ENCODE measurements around the gene RNASE4.

The RNASE4 gene

DNA sequence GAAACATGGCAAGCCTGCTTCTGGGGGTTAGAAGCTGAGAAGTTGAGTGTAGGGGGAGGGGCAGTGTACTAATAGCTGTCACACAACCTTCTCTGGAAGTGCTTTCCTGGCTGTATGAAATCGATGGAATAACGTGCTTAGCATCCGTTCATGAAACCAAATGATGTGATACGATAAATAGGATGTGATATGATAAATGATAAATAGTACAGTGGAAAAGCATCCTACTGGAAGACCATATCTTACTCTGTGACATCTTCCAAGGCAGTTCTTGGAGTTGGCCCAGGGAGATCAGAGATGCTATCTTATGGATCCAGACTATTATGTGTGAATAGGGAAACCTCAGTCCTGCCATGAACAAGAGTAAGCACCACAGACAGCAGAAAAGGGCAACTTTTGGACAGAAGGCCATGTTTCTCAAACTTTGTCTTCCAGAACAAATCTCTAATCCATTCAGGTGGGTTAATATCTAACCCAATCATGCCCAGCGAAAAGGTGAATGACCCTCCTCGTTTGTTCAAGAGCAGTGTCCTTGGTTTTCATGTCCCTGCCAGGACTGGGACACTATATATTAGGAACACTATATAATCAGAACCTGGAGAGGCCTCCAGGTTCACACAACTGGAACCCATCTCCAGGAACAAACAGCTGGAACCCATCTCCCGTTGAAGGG, 3.9 kb downstream of the RNASE4 start, which contains the start of gene ANG:
ANG (plus strand) TSS at position 598 of the 673 bp plus-strand sequence. CDS start 4,801 bp downstream, outside the sequence.
- peaks cover 0 to 42% (median 22%) of the 10 kb centered on the region in 4 donors for H3K4me1 ChIP-seq
- no peaks in the 10 kb centered on the region for H3K9me3 ChIP-seq
- peaks cover 0 to 6% (median under 1%) of the 10 kb centered on the region in 3 donors for H3K36me3 ChIP-seq
- H3K27ac ChIP-seq: no peak within 1 kb of the TSS
- H3K4me3 ChIP-seq: no peak within 1 kb of the TSS
- DNase-seq: no peak
- H3K27me3 ChIP-seq: no peaks in the 10 kb centered on the region
- TF ChIP-seq, protein P1, sequence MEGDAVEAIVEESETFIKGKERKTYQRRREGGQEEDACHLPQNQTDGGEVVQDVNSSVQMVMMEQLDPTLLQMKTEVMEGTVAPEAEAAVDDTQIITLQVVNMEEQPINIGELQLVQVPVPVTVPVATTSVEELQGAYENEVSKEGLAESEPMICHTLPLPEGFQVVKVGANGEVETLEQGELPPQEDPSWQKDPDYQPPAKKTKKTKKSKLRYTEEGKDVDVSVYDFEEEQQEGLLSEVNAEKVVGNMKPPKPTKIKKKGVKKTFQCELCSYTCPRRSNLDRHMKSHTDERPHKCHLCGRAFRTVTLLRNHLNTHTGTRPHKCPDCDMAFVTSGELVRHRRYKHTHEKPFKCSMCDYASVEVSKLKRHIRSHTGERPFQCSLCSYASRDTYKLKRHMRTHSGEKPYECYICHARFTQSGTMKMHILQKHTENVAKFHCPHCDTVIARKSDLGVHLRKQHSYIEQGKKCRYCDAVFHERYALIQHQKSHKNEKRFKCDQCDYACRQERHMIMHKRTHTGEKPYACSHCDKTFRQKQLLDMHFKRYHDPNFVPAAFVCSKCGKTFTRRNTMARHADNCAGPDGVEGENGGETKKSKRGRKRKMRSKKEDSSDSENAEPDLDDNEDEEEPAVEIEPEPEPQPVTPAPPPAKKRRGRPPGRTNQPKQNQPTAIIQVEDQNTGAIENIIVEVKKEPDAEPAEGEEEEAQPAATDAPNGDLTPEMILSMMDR (IDR thresholded peaks at IDR 0.05): no peak
- intact Hi-C loops (cut with DNase I; ENCODE audit: low total_unique reads): loop anchor here (5.0 to 10.0 kb wide), 2 partner anchors 61 to 364 kb away; no protein-coding TSS in a partner anchor

DNA sequence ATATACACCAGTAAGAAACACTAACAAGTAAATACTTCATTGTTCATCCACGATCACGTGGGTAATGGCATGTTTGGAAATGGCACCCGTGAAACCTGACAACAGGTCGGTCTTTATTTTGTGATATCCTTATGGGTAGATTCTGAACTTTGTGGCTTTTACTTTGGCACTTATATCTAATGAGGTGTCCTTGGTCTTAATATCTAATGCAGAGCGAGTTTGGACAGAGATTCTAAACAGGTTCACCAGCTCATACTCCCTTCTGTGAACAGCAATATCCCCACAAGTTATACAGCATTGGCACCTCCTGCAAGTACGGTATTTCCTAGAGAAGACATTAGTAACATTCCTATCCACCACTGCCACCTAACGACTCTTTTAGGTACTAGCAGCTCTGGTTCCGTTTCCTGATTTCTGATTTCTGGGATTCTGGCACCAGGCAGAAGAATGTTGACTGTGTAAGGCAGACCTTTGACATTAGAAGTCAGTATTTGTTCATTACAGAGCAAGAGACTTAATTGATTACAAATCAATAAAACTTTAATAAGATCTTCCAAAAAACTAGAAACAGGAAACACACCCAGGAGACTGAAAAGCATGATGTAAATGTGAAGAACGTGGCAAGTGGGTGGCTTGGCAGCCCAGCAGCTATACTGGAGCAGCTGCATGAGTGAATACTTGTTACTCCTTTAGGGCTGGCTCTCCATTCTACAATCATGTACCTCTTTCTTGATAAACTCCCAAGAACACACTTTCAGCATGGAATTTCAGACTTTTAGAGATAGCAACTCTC, 6.7 kb downstream of the RNASE4 start:
- no peaks in the 10 kb centered on the region for H3K9me3 ChIP-seq
- peaks cover 0 to 32% (median 18%) of the 10 kb centered on the region in 4 donors for H3K4me1 ChIP-seq
- no peak overlapping the region for H3K27ac ChIP-seq
- TF ChIP-seq, protein P1 (IDR thresholded peaks at IDR 0.05): peak; percentile 77 to 81
- H3K4me3 ChIP-seq: no peak overlapping the region
- DNase-seq: peak in 1 of 2 donors; percentile 43
- H3K36me3 ChIP-seq: peaks cover 18 to 32% (median 19%) of the 10 kb centered on the region in 3 donors
- intact Hi-C loops (cut with DNase I; ENCODE audit: low total_unique reads): loop anchor here (5.0 kb wide), 1 partner anchor 159 kb away; no protein-coding TSS in a partner anchor
- H3K27me3 ChIP-seq: no peaks in the 10 kb centered on the region

DNA sequence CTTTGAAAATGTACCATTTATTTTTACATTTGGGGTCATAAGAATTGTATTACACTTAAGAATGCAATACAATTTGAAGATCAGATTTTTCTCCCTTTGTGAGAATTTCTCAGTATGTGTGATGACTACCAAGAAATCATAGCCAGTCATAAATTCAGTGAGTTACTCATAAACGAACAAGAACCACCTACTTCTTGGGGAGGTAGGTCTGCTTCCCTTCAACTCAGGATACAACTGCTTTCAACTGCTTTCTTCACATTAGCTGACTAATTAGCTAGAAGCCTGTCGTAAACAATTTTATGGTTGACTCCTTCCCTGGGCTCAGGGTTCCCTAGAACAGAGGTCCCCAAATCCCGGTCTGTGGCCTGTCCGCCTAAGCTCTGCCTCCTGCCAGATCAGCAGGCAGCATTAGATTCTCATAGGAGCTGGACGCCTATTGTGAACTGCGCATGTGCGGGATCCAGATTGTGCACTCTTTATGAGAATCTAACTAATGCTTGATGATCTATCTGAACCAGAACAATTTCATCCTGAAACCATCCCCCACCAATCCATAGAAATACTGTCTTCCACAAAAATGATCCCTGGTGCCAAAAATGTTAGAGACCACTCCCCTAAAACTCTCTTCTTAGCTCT, 7.9 kb downstream of the RNASE4 start:
- peaks cover 0 to 20% (median 12%) of the 10 kb centered on the region in 4 donors for H3K4me1 ChIP-seq
- no peaks in the 10 kb centered on the region for H3K9me3 ChIP-seq
- TF ChIP-seq, protein P1 (IDR thresholded peaks at IDR 0.05): no peak
- H3K36me3 ChIP-seq: peaks cover 18 to 32% (median 19%) of the 10 kb centered on the region in 3 donors
- intact Hi-C loops (cut with DNase I; ENCODE audit: low total_unique reads): loop anchor here (5.0 kb wide), 1 partner anchor 160 kb away; no protein-coding TSS in a partner anchor
- no peak overlapping the region for H3K27ac ChIP-seq
- H3K27me3 ChIP-seq: no peaks in the 10 kb centered on the region
- no peak for DNase-seq
- H3K4me3 ChIP-seq: no peak overlapping the region

DNA sequence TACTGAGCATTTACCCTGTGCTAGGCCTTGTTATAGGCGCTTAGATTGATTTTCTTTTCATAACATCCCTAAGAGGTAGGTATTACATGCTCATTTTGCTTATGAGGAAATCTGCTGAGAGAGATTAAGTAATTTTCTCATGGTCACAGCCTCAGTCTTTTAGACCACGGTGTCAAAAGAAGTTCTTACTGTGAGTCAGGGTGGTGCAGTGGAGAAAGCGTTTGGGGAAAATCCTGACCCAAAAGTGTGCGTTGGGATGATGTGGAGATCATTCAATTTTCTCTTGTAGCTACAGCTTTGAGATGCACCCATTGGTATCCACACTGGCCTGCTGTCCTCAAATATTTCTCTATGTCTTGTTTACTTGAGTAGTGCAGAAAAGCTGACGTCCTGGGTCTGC, 12.4 kb downstream of the RNASE4 start:
- Histone ChIP-seq H3K27ac (no peak overlapping the region), H3K9me3 (no peaks in the 10 kb centered on the region), H3K36me3 (peaks cover 28 to 56% (median 32%) of the 10 kb centered on the region in 3 donors), H3K27me3 (no peaks in the 10 kb centered on the region), H3K4me3 (no peak overlapping the region), H3K4me1 (peaks cover 0 to 3% (median 0%) of the 10 kb centered on the region in 4 donors)
- no peak for DNase-seq
- TF ChIP-seq, protein P1 (IDR thresholded peaks at IDR 0.05): no peak
- intact Hi-C loops (cut with DNase I; ENCODE audit: low total_unique reads): no loop called here

DNA sequence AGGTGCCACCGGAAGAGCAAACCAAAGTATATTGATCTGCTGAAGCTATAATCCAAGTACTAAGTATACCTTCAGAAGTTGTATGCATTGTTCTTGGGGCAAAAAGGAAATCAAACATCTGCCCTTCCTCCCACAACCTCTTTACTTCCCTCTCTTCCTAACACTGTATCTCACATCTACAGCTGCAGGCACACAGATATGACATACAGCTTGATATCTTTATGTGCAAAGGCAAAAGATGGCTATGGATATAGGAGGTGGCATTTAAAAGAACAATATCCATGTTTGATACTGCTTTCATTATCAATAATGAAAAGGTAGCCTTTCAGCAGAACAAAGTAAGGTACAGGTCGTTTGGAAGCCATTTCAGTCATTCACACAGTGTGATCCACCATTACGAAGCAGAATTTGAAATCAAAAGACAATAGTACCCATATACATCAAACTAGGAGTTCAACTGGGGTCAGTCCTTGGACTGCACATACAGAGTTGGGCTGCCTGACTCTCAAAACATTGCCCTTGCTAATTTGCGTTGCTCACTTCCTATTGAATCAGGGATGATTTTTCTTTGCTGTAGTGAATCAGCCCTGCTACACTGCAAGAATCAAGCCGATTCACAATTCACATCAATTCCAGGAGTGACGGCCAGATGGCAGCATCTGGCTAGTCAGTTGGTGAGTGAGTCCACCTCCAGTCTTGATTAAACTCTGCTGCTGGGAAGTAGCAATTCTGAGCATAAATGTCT, 13.1 kb downstream of the RNASE4 start:
- H3K4me1 ChIP-seq: peaks cover 0 to 3% (median 0%) of the 10 kb centered on the region in 4 donors
- TF ChIP-seq, protein P1 (IDR thresholded peaks at IDR 0.05): peak; percentile 52 to 53
- peak in 1 of 2 donors; percentile 68 for DNase-seq
- no peaks in the 10 kb centered on the region for H3K27me3 ChIP-seq
- peaks cover 28 to 56% (median 32%) of the 10 kb centered on the region in 3 donors for H3K36me3 ChIP-seq
- no peak overlapping the region for H3K27ac ChIP-seq
- no peaks in the 10 kb centered on the region for H3K9me3 ChIP-seq
- H3K4me3 ChIP-seq: no peak overlapping the region
- intact Hi-C loops (cut with DNase I; ENCODE audit: low total_unique reads): no loop called here
